Suprapubic skin (tissue), 4 donors: ENCODE data around the gene GNAT3. TPM values are rescaled to one million over a fixed set of nuclear protein-coding genes. Genes with fewer than 3 reads are reported as not detected.

Source experiments
- DNase-seq, 2 donors: peaks; one replicate each; pipeline ENCODE4 v3.0.0-alpha.2; 2019; ENCODE audit warnings: low spot score in 2 of 2
- H3K27ac ChIP-seq: fragments of 200-600 bp; sonication (generic); one replicate; pipeline ENCODE4 v1.5.1; 2019
- H3K27me3 ChIP-seq: fragments of 200-600 bp; sonication (generic); one replicate; pipeline ENCODE4 v1.5.1; 2019
- H3K36me3 ChIP-seq: fragments of 200-600 bp; sonication (generic); one replicate; pipeline ENCODE4 v1.5.1; 2019
- H3K4me1 ChIP-seq: fragments of 200-600 bp; sonication (generic); one replicate; pipeline ENCODE4 v1.5.1; 2019
- H3K4me3 ChIP-seq: fragments of 200-600 bp; sonication (generic); one replicate; pipeline ENCODE4 v1.5.1; 2019; ENCODE audit warnings: mild to moderate bottlenecking
- H3K9me3 ChIP-seq: fragments of 200-600 bp; sonication (generic); one replicate; pipeline ENCODE4 v1.5.1; 2019
- EP300 ChIP-seq: sonication (generic); formaldehyde crosslinking; IDR thresholded peaks from one replicate; pipeline ENCODE4 v1.6.1; 2017; ENCODE audit warnings: antibody characterized with exemption
- POLR2A ChIP-seq, 2 donors: fragments of 450-650 bp; IDR thresholded peaks; one replicate each; pipeline ENCODE4 v1.6.1; 2017; ENCODE audit warnings: antibody characterized with exemption in 2 of 2, mild to moderate bottlenecking in 2 of 2, moderate library complexity in 2 of 2
- POLR2AphosphoS5 ChIP-seq, 3 donors: sonication (generic); formaldehyde crosslinking; IDR thresholded peaks; one replicate each; pipeline ENCODE4 v1.6.1; 2017; ENCODE audit warnings: antibody characterized with exemption in 3 of 3
- WGBS: methylation state at CpG from one replicate; pipeline ENCODE4 v1.1.5; 2018; 5-methylcytosine and 5-hydroxymethylcytosine counted together
- total RNA-seq, 4 donors: library from RNA; depleted of rRNA; stranded (reverse); fragments of >200 nt; gene quantifications; one replicate each; pipeline ENCODE4 v1.1.0, GENCODE V29; 2016
- TF ChIP-seq, protein P1 (sequence below), 2 donors: fragments of 200-600 bp in 1 of 2; fragments of 450-650 bp in 1 of 2; sonication (generic) in 1 of 2; IDR thresholded peaks; one replicate each; pipeline ENCODE4 v1.5.1; 2016 to 2019; ENCODE audit warnings: antibody characterized with exemption in 2 of 2, mild to moderate bottlenecking in 1 of 2, moderate library complexity in 1 of 2

The GNAT3 gene
- total RNA-seq, 4 donors from 2014 or later: not detected

DNA sequence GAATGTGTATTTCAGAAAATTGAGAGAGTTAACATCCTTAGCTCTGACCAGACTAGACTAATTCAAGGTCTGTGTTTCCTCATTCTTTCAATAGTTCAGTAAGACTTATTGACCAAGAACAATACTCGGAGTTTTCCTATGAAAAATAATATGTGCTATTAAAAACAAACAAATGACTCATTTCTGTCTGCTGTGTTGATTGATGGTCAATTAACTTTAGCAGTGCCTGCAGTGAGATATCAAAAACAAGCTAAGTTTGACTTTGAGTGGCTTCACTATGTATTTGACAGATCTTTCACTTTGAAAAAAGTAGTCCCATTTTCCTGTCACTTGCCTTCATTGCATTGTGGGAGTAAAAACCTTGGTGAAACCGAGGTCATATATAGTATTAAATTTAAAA lies 91.0 kb downstream of the GNAT3 start:
- TF ChIP-seq POLR2AphosphoS5 (IDR thresholded peaks at IDR 0.05) (no peak), EP300 (no peak), POLR2A (IDR thresholded peaks at IDR 0.05) (no peak)
- TF ChIP-seq, protein P1, sequence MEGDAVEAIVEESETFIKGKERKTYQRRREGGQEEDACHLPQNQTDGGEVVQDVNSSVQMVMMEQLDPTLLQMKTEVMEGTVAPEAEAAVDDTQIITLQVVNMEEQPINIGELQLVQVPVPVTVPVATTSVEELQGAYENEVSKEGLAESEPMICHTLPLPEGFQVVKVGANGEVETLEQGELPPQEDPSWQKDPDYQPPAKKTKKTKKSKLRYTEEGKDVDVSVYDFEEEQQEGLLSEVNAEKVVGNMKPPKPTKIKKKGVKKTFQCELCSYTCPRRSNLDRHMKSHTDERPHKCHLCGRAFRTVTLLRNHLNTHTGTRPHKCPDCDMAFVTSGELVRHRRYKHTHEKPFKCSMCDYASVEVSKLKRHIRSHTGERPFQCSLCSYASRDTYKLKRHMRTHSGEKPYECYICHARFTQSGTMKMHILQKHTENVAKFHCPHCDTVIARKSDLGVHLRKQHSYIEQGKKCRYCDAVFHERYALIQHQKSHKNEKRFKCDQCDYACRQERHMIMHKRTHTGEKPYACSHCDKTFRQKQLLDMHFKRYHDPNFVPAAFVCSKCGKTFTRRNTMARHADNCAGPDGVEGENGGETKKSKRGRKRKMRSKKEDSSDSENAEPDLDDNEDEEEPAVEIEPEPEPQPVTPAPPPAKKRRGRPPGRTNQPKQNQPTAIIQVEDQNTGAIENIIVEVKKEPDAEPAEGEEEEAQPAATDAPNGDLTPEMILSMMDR (IDR thresholded peaks at IDR 0.05): no peak
- no peak overlapping the region for H3K27ac ChIP-seq
- H3K36me3 ChIP-seq: no peaks in the 10 kb centered on the region
- no peak overlapping the region for H3K4me3 ChIP-seq
- no peaks in the 10 kb centered on the region for H3K27me3 ChIP-seq
- no peaks in the 10 kb centered on the region for H3K4me1 ChIP-seq
- DNase-seq: no peak
- WGBS: 68% methylated on average over 2 of the region's 2 CpGs
- H3K9me3 ChIP-seq: no peaks in the 10 kb centered on the region

DNA sequence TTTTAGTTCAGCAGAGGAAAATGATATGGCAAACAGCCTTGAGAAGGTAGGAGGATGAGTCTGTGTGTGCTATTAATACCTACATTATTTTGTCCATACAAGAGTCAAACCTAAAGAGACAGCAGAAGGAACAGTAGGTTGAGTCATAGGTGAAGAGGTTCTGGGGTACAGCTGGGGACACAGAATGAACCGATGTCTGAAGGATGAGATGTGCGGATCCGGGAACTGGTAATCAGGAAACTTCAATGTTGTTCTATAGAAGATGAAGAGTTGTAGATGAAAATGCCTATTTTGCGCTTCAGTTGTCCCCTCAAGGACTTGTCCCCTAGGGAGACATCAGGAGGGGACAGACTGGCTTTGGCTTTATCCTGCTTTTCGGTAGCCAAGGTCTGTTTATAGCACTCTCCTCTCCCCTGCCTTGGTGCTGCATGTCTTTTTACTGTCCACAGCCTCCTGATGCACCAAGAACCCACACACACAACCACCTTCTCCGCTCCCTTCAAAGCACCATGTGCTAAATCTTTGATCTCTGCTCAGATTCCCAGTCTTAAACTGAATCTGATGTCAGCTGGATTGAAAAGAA lies 94.6 kb downstream of the GNAT3 start:
- no peak for DNase-seq
- Histone ChIP-seq H3K9me3 (no peaks in the 10 kb centered on the region), H3K27ac (no peak overlapping the region), H3K36me3 (no peaks in the 10 kb centered on the region), H3K4me1 (no peaks in the 10 kb centered on the region), H3K4me3 (no peak overlapping the region), H3K27me3 (no peaks in the 10 kb centered on the region)
- TF ChIP-seq EP300 (no peak), POLR2AphosphoS5 (IDR thresholded peaks at IDR 0.05) (no peak), POLR2A (IDR thresholded peaks at IDR 0.05) (no peak)
- TF ChIP-seq, protein P1 (IDR thresholded peaks at IDR 0.05): no peak
- 86% methylated on average over 6 of the region's 6 CpGs for WGBS

DNA sequence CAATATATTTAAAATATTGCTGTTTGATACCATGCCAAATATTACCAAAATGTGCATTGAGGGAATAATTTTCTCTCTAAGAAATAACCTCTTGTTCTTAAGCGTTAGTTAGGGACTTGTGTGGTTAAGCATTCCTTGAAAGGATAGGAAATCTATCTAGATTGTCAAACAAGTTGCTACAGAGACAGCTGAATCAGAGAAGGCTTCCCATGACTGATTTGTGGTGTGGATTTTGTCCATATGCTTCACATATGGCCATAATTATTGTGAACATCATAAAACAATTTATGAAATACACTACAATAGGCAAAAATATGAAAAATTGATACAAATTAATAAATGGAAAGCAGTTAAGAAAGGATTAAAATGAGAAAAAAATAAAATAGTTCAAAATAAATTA lies 96.3 kb downstream of the GNAT3 start:
- DNase-seq: no peak
- Histone ChIP-seq H3K4me3 (no peak overlapping the region), H3K36me3 (no peaks in the 10 kb centered on the region), H3K27ac (no peak overlapping the region), H3K27me3 (no peaks in the 10 kb centered on the region), H3K9me3 (no peaks in the 10 kb centered on the region), H3K4me1 (no peaks in the 10 kb centered on the region)
- WGBS: 56% methylated on average over 1 of the region's 1 CpG
- TF ChIP-seq, protein P1 (IDR thresholded peaks at IDR 0.05): no peak
- TF ChIP-seq EP300 (no peak), POLR2AphosphoS5 (IDR thresholded peaks at IDR 0.05) (no peak), POLR2A (IDR thresholded peaks at IDR 0.05) (no peak)

DNA sequence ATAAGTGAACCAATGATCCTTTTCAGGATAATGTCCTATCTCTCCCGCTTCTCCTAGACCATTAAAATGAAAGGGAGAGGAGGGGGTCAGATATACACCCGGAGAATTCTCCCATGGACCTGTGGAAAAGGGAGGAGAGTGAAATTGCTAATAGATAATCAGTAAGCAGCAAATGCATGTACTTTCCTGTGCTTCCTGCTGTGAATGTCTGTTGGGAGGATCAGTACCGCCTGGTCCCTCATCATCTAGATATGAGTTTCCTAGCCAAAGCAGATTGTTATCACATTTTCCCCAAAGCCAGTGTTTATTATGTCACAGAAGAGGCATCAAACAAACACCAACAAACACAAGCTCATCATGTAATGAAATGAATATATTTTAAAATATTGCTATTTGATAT lies 96.8 kb downstream of the GNAT3 start:
- Histone ChIP-seq H3K4me3 (no peak overlapping the region), H3K36me3 (no peaks in the 10 kb centered on the region), H3K27me3 (no peaks in the 10 kb centered on the region), H3K9me3 (no peaks in the 10 kb centered on the region), H3K27ac (no peak overlapping the region), H3K4me1 (no peaks in the 10 kb centered on the region)
- DNase-seq: no peak
- TF ChIP-seq, protein P1 (IDR thresholded peaks at IDR 0.05): no peak
- TF ChIP-seq EP300: no peak
- TF ChIP-seq POLR2AphosphoS5 (IDR thresholded peaks at IDR 0.05): no peak
- no peak for TF ChIP-seq POLR2A (IDR thresholded peaks at IDR 0.05)
- WGBS: 87% methylated on average over 3 of the region's 3 CpGs

DNA sequence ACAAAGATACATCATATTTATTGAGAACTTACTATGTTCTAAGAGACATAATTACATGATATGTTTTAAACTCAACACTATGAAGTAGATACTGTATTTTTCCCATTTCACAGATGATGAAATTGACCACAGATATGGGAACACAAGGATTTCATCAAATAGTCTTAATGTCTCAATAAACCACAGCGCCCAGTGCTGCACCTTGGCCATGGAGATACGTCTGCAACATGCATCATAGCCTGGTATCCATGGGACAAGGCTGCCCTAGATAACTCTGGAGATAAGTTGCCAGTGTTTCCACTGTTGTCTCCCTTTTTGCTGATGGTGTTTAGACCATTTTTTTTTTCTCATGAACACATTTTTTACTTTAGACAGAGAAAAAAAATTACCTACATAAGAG lies 97.5 kb downstream of the GNAT3 start:
- Histone ChIP-seq H3K27ac (no peak overlapping the region), H3K4me3 (no peak overlapping the region), H3K4me1 (no peaks in the 10 kb centered on the region), H3K27me3 (no peaks in the 10 kb centered on the region), H3K36me3 (no peaks in the 10 kb centered on the region), H3K9me3 (no peaks in the 10 kb centered on the region)
- no peak for DNase-seq
- 86% methylated on average over 2 of the region's 2 CpGs for WGBS
- TF ChIP-seq EP300: no peak
